ES-I3 (cell line): Measurements from ENCODE around the gene PTCD2.
"Not testable (repeated sequence)": the region's sequence is repeated elsewhere in the genome, so short reads cannot be mapped to it uniquely, and the experiment has no call there.

ENCODE experiments used
- H3K36me3 ChIP-seq: 2 replicates; pipeline ENCODE4 v1.6.1; 2013; ENCODE audit warnings: mild to moderate bottlenecking, low read length, control low read depth, moderate library complexity; ENCODE audit not compliant: insufficient read depth
- H3K4me1 ChIP-seq: 2 replicates; pipeline ENCODE4 v1.6.1; 2013; ENCODE audit warnings: mild to moderate bottlenecking, control low read depth, low read length; ENCODE audit not compliant: insufficient read depth
- H3K9ac ChIP-seq: 2 replicates; pipeline ENCODE4 v1.6.1; 2013; ENCODE audit warnings: low read depth, mild to moderate bottlenecking, low read length, moderate library complexity
- H3K9me3 ChIP-seq: 2 replicates; pipeline ENCODE4 v1.6.1; 2013; ENCODE audit warnings: mild to moderate bottlenecking, low read length, moderate library complexity; ENCODE audit not compliant: control insufficient read depth, insufficient read depth

The PTCD2 gene

GRCh38 chr5:72387985-72388384, 67.8 kb downstream of the PTCD2 start:
- Histone ChIP-seq H3K9ac (no peak overlapping the region), H3K4me1 (no peaks in the 10 kb centered on the region), H3K9me3 (no peaks in the 10 kb centered on the region), H3K36me3 (no peaks in the 10 kb centered on the region)

- no peaks in the 10 kb centered on the region for H3K9me3 ChIP-seq
- H3K4me1 ChIP-seq: no peaks in the 10 kb centered on the region
- H3K9ac ChIP-seq: no peak overlapping the region
- no peaks in the 10 kb centered on the region for H3K36me3 ChIP-seq
Observed at GRCh38 chr5:72388646-72389045, 68.5 kb downstream of the PTCD2 start.

- no peaks in the 10 kb centered on the region for H3K9me3 ChIP-seq
- H3K9ac ChIP-seq: no peak overlapping the region
- H3K36me3 ChIP-seq: no peaks in the 10 kb centered on the region
- no peaks in the 10 kb centered on the region for H3K4me1 ChIP-seq
Observed at GRCh38 chr5:72390836-72391235, 70.7 kb downstream of the PTCD2 start.

- Histone ChIP-seq H3K4me1 (no peaks in the 10 kb centered on the region), H3K9ac (no peak overlapping the region), H3K36me3 (no peaks in the 10 kb centered on the region), H3K9me3 (no peaks in the 10 kb centered on the region)
Observed at GRCh38 chr5:72392326-72392733, 72.2 kb downstream of the PTCD2 start.

- H3K36me3 ChIP-seq: no peaks in the 10 kb centered on the region
- no peaks in the 10 kb centered on the region for H3K9me3 ChIP-seq
- no peaks in the 10 kb centered on the region for H3K4me1 ChIP-seq
Observed at GRCh38 chr5:72393052-72393451, 72.9 kb downstream of the PTCD2 start.

GRCh38 chr5:72394688-72395087, 74.5 kb downstream of the PTCD2 start:
- H3K36me3 ChIP-seq: no peaks in the 10 kb centered on the region
- no peak overlapping the region for H3K9ac ChIP-seq
- H3K4me1 ChIP-seq: no peaks in the 10 kb centered on the region
- no peaks in the 10 kb centered on the region for H3K9me3 ChIP-seq

More at GRCh38 chr5:72393052-72393451, 72.9 kb downstream of the PTCD2 start:
- no peak overlapping the region for H3K9ac ChIP-seq

- Histone ChIP-seq H3K9ac (no peak overlapping the region), H3K36me3 (no peaks in the 10 kb centered on the region), H3K9me3 (no peaks in the 10 kb centered on the region), H3K4me1 (no peaks in the 10 kb centered on the region)
Observed at GRCh38 chr5:72397836-72398235, 77.7 kb downstream of the PTCD2 start.

GRCh38 chr5:72400950-72401349, 80.8 kb downstream of the PTCD2 start:
- Histone ChIP-seq H3K9ac (no peak overlapping the region), H3K4me1 (no peaks in the 10 kb centered on the region), H3K9me3 (no peaks in the 10 kb centered on the region)

GRCh38 chr5:72402381-72402890, 82.3 kb downstream of the PTCD2 start:
- Histone ChIP-seq H3K4me1 (no peaks in the 10 kb centered on the region), H3K36me3 (no peaks in the 10 kb centered on the region), H3K9me3 (no peaks in the 10 kb centered on the region), H3K9ac (no peak overlapping the region)

More at GRCh38 chr5:72400950-72401349, 80.8 kb downstream of the PTCD2 start:
- no peaks in the 10 kb centered on the region for H3K36me3 ChIP-seq

- H3K4me1 ChIP-seq: no peaks in the 10 kb centered on the region
- H3K9me3 ChIP-seq: no peaks in the 10 kb centered on the region
- no peaks in the 10 kb centered on the region for H3K36me3 ChIP-seq
- H3K9ac ChIP-seq: no peak overlapping the region
Observed at GRCh38 chr5:72402959-72403628, 82.9 kb downstream of the PTCD2 start.

- H3K9ac ChIP-seq, H3K9me3 ChIP-seq, H3K36me3 ChIP-seq, H3K4me1 ChIP-seq: not testable (repeated sequence)
Observed at GRCh38 chr5:72404771-72405170, 84.6 kb downstream of the PTCD2 start.

GRCh38 chr5:72407078-72407477, 86.9 kb downstream of the PTCD2 start:
- H3K4me1 ChIP-seq: no peaks in the 10 kb centered on the region
- no peaks in the 10 kb centered on the region for H3K36me3 ChIP-seq
- no peaks in the 10 kb centered on the region for H3K9me3 ChIP-seq
- no peak overlapping the region for H3K9ac ChIP-seq

GRCh38 chr5:72407541-72407940, 87.4 kb downstream of the PTCD2 start:
- Histone ChIP-seq H3K9me3 (no peaks in the 10 kb centered on the region), H3K36me3 (no peaks in the 10 kb centered on the region), H3K4me1 (no peaks in the 10 kb centered on the region), H3K9ac (no peak overlapping the region)

- no peak overlapping the region for H3K9ac ChIP-seq
- H3K4me1 ChIP-seq: no peaks in the 10 kb centered on the region
- H3K36me3 ChIP-seq: no peaks in the 10 kb centered on the region
- H3K9me3 ChIP-seq: no peaks in the 10 kb centered on the region
Observed at GRCh38 chr5:72408127-72408526, 88.0 kb downstream of the PTCD2 start.

- Histone ChIP-seq H3K4me1 (no peaks in the 10 kb centered on the region), H3K9me3 (no peaks in the 10 kb centered on the region), H3K36me3 (no peaks in the 10 kb centered on the region), H3K9ac (no peak overlapping the region)
Observed at GRCh38 chr5:72408603-72409002, 88.4 kb downstream of the PTCD2 start.
